GM19099 (cell line): ENCODE data around the gene SH3RF3.

Source experiments
- POLR2A ChIP-seq: IDR thresholded peaks from 3 replicates; pipeline ENCODE4 v1.6.1; 2011; ENCODE audit warnings: low read depth; ENCODE audit not compliant: insufficient read length; ENCODE audit errors: extremely low read depth

Gene SH3RF3

GRCh38 chr2:109396202-109397180, 267.5 kb downstream of the SH3RF3 start:
- TF ChIP-seq POLR2A = no peak

DNA sequence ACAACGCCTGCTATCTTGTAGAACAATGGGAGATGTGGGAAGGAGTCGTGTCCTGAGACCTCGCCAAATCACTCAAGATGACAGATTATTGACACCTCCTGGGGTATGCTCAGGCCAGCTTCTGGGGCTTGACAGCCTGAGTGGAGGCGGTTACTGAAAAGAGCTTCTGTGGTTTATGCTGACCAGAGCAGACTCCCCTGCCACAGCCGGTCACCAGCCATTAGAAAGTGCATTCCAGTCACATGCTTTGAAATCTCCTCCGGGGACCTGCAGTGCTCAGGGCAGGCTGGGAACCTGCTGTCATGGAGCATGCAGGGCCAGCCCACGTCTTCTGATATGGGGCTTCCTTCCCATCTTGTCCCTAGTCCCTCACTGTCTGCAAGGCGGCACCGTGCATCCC, 268.9 kb downstream of the SH3RF3 start:
- no peak for TF ChIP-seq POLR2A

GRCh38 chr2:109398366-109399015, 269.5 kb downstream of the SH3RF3 start:
- TF ChIP-seq POLR2A = no peak

GRCh38 chr2:109399066-109399465, 270.1 kb downstream of the SH3RF3 start:
- no peak for TF ChIP-seq POLR2A

- TF ChIP-seq POLR2A = no peak
Observed at GRCh38 chr2:109400102-109400501, 271.1 kb downstream of the SH3RF3 start.

GRCh38 chr2:109401370-109401769, 272.4 kb downstream of the SH3RF3 start:
- TF ChIP-seq POLR2A = no peak

DNA sequence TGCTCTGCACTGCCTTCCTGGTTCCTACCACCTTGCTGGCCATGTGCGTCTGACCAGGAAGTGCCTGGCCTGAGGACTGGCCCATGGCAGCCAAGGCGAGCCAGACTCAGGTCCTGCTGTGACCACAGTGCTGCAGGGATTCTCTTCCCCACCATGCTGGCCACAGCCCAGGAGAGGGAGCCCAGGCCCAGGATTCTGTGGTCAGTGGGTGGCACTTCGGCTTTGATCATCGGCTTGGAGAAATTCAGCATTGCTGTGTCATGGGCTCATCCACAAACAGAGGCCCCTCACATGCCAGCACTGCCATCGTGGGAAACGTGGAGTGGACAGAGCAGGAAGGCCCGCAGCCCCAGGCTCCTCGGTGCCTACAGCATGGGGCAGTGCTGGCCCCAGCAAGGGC, 273.2 kb downstream of the SH3RF3 start:
- TF ChIP-seq POLR2A = no peak

GRCh38 chr2:109402980-109403840, 274.2 kb downstream of the SH3RF3 start:
- no peak for TF ChIP-seq POLR2A

DNA sequence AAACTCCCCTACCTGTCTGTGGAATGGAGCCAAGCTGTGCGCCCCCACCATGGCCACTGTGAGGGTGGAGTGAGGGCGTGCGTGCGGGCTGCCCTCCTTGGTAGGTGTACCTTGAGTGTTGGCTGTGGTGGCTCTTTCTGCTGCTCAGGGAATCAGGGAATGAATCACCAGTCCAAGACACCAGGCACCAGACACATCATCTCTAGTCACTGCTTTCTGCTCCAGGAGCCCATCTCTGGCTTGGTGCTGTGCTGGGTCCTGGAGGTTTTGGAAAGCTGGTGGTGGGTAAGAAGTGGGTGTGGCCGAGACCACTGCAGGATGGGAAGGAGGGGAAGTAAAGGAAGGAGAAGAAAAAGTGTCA, 274.8 kb downstream of the SH3RF3 start:
- TF ChIP-seq POLR2A = no peak

DNA sequence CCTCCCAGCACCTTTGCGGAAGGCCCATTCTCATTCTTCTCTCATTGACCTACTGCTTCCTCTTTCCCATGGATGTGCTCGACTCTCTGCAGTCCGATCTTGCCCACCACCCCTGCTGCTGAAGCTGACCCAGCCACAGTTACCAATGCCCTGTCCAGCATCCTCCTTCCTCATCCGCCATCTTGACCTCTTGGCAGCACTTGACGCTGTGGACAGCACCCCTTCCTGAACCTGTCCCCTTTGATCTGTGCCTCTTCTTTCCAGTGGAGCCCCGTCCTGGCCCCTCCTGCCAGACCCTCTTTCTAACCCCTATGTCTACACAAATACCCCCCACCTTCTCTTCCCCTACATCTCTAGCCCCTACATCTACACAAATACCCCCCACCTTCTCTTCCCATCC, 275.7 kb downstream of the SH3RF3 start:
- no peak for TF ChIP-seq POLR2A

GRCh38 chr2:109405873-109406272, 276.9 kb downstream of the SH3RF3 start:
- TF ChIP-seq POLR2A = no peak

GRCh38 chr2:109406301-109406700, 277.3 kb downstream of the SH3RF3 start:
- no peak for TF ChIP-seq POLR2A

GRCh38 chr2:109407276-109408042, 278.5 kb downstream of the SH3RF3 start:
- no peak for TF ChIP-seq POLR2A

DNA sequence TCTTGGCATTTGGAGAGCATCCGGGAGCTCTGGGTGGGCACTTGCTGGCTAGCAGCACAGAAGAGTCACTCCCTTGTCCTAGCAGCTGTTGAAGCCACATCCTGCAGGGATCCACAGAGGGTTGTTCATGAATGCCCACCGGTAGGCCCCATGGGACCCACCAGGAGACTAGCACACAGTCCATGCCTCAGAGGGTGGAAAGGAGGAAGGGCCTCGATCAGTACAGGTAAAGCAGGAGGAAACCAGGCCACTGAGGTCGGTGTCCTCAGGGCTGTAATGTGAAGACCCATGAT, 279.0 kb downstream of the SH3RF3 start:
- TF ChIP-seq POLR2A = no peak
